GM12892 (cell line): Measurements from ENCODE around the gene PHKG2.

Experiments
- POLR2A ChIP-seq: IDR thresholded peaks from 2 replicates; pipeline ENCODE4 v1.6.1; 2011; ENCODE audit warnings: low read depth, low read length, control low read depth
- TAF1 ChIP-seq: IDR thresholded peaks from 2 replicates; pipeline ENCODE4 v1.6.1; 2011; ENCODE audit warnings: low read depth, mild to moderate bottlenecking, control low read depth, low read length, borderline replicate concordance

- TF ChIP-seq POLR2A (no peak), TAF1 (no peak)
Measured at GRCh38 chr16:30786115-30786935, 38.1 kb downstream of the PHKG2 start.
